ENCODE results near the gene SMARCD1.

SMARCD1 gene

GRCh38 chr12:50057000-50057841 is 27.9 kb upstream of the SMARCD1 start, which contains the start of gene ASIC1:
Gene ASIC1, plus strand, starts transcription at chr12:50057596. Its CDS starts 1,171 bp downstream, at chr12:50058767.
- peak; percentile 87 for DNase-seq (ENCODE audit: low spot score)

DNA sequence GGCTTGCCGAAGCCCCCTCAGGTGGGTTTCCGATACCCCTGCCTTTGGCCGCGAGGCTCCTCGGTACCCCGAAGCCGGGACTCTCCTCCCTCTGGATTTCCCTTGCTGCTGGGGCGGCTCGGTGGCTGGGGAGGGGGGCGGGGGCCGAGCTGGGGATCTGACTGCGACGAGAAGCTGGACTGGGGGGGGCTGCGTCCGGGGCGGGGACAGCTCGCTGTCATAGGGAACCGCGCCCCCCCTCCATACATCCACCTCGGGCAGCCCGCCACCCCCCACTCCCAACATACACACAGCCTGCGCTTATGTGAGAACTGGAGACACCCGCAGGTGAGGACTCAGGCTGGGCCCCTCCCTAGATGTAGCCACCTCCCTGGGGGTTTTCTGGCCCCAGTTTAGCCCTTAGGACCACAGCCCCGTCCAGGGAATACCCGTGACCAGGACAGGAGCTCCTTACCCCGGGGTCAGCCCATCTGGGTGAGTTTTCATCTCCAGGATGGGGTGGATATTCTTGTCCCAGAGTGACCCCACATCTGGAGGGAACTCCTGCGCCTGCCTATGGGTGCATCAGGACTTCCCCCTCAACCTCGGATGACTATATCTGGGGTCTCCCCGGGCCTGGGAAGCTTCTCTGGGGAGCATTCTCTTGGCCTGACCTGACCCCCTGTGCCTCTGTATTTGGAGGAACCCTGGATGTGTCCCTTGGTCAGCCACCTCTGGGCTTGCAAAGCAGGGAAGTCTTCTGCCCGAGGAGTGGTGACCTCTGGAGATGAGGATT is 27.1 kb upstream of the SMARCD1 start:
- no peak for DNase-seq (ENCODE audit: low spot score)

DNA sequence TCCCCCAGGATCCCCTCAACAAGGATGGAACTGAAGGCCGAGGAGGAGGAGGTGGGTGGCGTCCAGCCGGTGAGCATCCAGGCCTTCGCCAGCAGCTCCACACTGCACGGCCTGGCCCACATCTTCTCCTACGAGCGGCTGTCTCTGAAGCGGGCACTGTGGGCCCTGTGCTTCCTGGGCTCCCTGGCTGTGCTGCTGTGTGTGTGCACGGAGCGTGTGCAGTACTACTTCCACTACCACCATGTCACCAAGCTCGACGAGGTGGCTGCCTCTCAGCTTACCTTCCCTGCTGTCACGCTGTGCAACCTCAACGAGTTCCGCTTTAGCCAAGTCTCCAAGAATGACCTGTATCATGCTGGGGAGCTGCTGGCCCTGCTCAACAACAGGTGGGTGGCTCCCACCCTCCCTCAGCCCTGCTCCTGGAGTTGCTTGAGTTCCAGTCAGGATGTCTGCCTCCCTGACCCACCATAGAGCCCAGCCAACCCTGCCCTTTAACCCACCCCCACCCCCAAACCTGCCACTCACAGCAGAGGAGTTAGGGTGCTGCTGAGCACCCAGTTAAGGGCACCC is 26.3 kb upstream of the SMARCD1 start:
- DNase-seq (ENCODE audit: low spot score): no peak

- no peak for DNase-seq (ENCODE audit: low spot score)
These were observed 25.6 kb upstream of the SMARCD1 start for GRCh38 chr12:50059440-50060119.

DNA sequence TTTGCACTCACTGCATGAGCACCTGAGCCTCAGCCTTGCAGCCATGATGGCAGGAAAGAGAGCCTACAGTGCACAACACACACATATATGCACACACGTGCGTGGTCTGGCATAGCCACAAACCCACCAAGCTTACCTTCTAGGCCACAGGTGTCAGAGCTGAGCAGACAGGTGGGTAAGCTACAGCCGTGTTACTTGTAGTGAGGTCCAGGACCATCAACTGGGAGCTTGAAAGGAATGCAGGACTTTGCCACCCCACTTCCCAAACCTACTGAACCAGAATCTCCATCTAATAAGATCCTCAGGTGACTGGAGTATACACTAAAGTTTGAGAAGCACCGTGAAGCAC is 25.0 kb upstream of the SMARCD1 start:
- DNase-seq (ENCODE audit: low spot score): no peak

GRCh38 chr12:50061171-50061570 is 24.0 kb upstream of the SMARCD1 start:
- DNase-seq (ENCODE audit: low spot score): no peak

- DNase-seq (ENCODE audit: low spot score): no peak
These were observed 23.0 kb upstream of the SMARCD1 start for GRCh38 chr12:50061946-50062686.

GRCh38 chr12:50062728-50063460 is 22.2 kb upstream of the SMARCD1 start:
- DNase-seq (ENCODE audit: low spot score): no peak

DNA sequence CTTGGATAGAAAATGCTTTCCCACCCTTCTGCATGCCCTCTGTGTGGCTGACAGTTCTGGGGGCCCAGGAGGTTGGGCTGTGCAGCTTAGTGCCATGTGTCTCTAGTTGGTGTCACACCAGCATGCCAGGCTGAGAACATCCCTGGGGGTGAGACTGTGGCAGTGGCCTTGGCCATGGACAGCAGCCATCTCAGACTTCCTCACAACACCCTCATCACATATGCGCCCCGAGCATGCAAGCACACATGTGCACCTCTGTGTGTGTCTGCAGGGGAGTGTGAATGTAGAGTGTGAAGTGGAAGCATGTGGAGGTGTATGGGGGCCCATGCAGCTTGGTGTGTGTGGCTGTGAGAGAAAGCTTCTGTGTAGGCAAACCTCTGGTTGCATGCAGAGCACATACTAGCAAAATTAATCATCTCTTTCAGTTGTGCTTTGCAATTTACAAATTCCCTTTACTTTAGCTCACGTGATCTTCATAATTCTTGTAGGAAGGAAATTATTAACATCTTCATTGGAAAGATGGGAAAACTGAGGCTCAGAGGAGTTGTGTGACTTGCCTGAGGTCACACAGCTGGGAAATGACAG is 19.3 kb upstream of the SMARCD1 start:
- DNase-seq (ENCODE audit: low spot score): no peak

GRCh38 chr12:50066402-50066801 is 18.7 kb upstream of the SMARCD1 start:
- DNase-seq (ENCODE audit: low spot score): peak; percentile 52

GRCh38 chr12:50069069-50069468 is 16.1 kb upstream of the SMARCD1 start:
- DNase-seq (ENCODE audit: low spot score): no peak

DNA sequence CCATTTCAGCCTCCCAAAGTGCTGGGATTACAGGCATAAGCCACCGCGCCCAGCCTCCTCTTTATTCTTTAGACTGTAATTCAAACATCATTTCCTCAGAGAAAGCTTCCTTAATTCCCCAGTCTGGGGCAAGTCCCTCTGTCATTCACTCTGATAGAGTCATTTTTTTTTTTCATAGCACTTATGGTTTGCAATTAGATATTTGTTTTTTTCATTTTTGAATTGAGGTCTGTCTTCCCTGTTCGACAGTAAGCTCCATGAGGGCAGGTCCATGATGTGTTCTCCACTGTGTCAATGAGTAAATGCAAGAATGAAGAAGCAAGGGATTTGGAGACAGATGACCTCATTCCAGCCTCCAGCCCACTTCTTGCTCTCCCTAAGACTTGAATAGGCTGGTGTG is 15.6 kb upstream of the SMARCD1 start:
- DNase-seq (ENCODE audit: low spot score): no peak

- DNase-seq (ENCODE audit: low spot score): peak; percentile 77
These were observed 14.7 kb upstream of the SMARCD1 start for GRCh38 chr12:50070314-50071060.

GRCh38 chr12:50072198-50072907 is 12.8 kb upstream of the SMARCD1 start:
- DNase-seq (ENCODE audit: low spot score): no peak

GRCh38 chr12:50073206-50073605 is 11.9 kb upstream of the SMARCD1 start:
- no peak for DNase-seq (ENCODE audit: low spot score)

DNA sequence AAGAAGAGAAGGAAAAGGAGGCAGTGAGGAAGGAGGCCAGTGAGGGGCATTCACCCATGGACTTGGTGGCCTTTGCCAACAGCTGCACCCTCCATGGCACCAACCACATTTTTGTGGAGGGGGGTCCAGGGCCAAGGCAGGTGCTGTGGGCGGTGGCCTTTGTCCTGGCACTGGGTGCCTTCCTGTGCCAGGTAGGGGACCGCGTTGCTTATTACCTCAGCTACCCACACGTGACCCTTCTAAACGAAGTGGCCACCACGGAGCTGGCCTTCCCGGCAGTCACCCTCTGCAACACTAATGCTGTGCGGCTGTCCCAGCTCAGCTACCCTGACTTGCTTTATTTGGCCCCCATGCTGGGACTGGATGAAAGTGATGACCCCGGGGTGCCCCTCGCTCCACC is 11.4 kb upstream of the SMARCD1 start:
- DNase-seq (ENCODE audit: low spot score): no peak

- DNase-seq (ENCODE audit: low spot score): peak; percentile 93
These were observed 10.0 kb upstream of the SMARCD1 start for GRCh38 chr12:50074936-50075807.

DNA sequence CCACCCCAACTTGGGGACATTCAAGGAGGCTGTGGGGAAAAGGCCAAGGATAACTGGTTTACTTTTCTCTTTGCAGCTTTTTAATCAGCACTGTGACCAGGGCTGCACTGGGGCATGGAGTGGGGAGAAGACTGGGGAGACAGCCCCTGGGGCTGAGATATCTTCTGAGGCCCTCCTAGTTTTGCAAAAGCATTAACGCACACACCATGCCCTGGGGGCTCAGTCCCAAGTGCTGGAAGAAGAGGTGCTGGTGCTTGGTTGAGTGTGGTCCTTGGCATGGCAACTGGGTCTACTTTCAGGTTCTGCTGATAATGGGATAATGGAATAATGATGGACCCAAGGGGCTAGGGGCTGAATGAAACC is 9.4 kb upstream of the SMARCD1 start:
- DNase-seq (ENCODE audit: low spot score): no peak
